ENCODE results near the gene GBA3.

- TF ChIP-seq MAZ (IDR thresholded peaks at IDR 0.05; ENCODE audit: borderline replicate concordance, low read depth, low read length) (no peak), CTCF (IDR thresholded peaks at IDR 0.05) (no peak), BCL3 (IDR thresholded peaks at IDR 0.05) (no peak), POLR2A (IDR thresholded peaks at IDR 0.05; ENCODE audit: low read length) (no peak), TP53 (CRISPR knock-in tag; IDR thresholded peaks at IDR 0.05) (no peak), RFX5 (IDR thresholded peaks at IDR 0.05) (no peak), RAD21 (conservative IDR thresholded peaks at IDR 0.05 in 1 of 2, IDR thresholded peaks at IDR 0.05 in 1 of 2) (no peak), JUNB (IDR thresholded peaks at IDR 0.05) (no peak), CEBPB (IDR thresholded peaks at IDR 0.05) (no peak), EP300 (IDR thresholded peaks at IDR 0.05) (no peak), CHD4 (IDR thresholded peaks at IDR 0.05; ENCODE audit: borderline replicate concordance) (no peak), JUN (IDR thresholded peaks at IDR 0.05) (no peak)
These were observed 122.2 kb downstream of the GBA3 start for GRCh38 chr4:22814906-22815305.

Data from A549 (cell line).